Activated CD8-positive, alpha-beta memory T cell treated with anti-CD3 and anti-CD28 coated beads, Interleukin-2, amount 50 U/mL, for 24 hours (primary cell): ENCODE measurements around the gene GATA2.

Experiments
- DNase-seq: peaks from one replicate; pipeline ENCODE4 v3.0.0-alpha.2; 2020; ENCODE audit errors: extremely low read depth

GATA2 gene

DNA sequence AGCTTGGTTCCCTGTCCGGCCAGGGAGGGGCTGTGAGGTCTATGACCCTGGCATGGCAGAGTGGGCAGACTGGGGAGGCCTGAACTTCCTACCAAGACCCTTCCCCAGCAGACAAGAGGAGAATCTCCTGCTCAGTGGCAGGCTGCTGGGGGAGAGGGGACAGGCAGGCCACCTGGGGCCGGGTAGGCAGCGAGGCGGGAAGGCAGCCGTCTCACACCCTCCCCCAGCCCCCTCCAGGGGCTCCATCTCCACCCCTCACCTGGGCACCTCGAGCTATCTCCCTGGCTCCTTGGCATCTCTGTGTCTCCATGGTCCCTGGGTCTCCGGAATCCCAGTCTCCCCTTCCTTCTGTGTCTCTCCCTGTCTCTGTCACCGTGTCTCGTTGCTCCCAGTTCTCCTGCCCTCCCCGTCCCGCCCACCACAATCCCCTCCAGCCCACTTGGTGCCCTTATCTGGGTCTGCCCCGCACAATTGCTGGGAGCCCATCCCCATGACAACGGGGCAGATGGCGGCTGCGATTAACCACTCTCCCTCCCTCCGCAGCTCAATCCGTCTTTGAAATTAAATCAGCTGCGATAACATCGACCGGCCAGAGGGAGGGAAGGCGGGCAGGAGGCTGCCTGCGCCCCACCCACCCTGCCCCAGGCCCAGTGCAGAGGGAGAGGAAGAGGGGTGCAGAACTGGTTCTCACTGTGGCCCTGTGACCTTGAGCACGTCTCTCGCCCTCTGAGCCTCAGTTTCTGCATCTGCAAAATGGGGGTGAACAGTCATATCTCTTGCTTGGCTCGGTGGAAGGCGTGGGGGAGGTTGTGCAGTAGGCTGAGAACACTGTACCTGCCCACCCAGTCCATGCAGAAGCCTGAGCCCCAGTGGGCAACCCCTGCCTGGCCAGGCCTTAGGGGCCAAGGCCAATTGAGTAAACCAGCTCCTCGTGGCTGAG lies 36.0 kb downstream of the GATA2 start:
- DNase-seq = no peak

DNA sequence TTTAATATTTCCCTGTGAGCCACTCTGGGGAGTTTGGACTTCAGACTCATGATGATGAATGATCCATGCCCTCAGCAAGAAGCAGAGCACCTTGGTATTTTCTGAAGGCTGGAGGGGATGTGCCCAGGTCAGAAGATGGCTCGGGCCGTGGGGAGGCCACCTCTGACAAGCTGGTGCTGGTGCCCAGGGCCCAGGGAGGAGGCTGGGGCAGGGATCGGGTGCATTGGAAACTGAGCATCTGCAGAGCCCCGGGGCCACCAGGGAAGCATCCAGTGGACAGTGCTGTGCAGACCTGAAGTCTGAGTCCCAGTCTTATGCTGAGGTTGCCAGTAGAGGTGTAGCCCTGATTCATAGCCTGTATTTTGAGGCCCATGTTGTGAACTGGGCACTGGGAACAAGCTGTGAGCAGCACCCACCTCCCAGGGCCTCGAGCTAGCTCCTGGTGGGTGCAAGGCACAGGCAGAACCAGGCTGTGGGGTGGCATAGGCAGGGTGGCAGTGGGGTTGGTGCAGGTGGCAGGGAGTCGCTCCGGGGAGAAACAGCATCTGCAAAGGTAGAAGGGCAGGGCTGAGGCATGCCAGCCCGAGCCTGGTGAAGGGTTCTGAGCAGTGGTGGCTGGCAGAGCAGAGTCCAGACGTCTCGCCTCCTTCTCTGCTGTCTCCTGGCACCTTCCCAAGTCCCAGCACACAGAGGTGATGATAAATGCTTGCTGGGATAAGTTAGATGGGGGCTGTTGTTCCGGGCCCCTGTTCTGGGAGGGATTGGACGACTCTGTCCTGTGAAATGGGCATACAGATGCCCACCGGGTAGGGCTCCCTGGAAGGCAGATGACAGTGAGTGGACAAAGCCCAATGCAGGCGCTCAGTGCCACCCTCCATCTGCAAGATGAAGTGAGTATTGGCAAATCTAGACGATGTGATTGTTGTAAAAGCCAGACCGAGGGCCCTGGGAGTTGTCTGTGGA lies 36.9 kb downstream of the GATA2 start:
- no peak for DNase-seq

DNA sequence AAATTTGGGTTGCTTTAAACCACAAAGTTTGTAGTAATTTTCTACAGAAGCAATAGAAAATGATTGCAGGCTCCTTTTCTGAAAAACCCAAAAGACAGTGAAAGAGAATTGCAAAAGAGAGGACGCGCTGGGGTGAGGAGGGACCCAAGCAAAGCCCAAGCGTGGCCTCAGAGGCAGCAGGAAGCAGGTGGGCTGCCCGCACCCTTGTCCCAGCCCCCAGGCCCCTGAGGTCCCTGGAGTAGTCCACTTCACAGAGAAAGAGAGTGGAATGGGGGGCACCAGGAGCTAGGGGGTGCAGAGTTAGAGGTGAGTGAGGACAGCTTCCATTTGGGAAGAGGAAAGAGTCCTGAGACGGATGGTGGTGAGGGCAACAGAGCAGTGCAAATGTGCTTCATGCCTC lies 37.9 kb downstream of the GATA2 start:
- no peak for DNase-seq

DNA sequence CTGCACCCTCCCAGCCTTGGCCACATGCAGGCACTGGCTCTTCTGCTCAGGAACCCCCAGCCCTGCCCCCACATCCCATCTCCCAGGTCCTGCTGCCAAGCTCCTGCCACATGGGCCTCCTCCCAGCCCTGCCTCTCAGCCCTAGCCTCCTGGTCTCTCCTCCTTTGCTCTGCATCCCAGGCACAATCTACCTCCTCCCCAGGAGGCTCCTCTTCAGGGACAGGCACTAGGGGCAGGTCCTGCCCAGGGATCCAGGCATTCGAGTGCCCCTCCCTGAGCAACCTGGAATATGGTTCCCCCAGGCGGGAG lies 38.7 kb downstream of the GATA2 start:
- DNase-seq = no peak

DNA sequence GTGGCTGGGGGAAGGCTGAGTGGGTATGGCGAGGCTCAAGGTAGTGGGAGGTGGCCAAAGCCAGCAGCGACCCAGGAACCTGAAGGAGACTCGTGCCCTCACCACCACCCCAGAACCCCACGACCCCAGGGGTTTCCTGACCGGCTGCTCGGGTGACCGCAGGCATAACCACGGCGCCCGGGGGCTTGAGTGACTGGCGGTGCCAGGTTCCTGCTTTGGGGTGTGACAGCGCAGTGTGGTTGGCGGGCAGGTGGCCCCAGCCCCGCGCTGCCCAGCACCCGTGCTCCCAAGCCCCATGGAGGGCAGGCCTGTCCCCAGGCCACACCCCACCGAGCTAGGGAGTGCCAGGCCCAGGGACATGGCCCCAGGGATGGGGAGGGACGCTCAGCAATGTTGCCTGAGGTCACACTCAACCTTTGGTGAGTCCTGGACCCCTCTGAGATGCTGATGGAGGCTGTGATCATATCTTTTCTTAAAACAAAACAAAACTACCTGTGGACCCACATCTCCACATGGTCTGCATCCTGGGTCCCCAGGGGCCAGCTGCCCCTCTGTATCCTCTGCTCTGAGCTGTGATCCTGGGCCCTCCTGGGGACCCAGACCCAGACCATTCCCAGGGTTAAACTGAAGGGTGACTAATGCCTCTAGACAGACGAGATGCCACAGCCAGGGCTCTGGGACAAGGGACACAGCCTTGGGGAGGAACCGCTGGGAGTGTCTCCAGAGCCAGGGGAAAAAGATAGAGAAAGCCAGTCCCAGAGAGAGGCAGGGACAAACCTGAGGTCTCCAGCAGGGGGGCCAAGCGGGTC lies 39.3 kb downstream of the GATA2 start:
- no peak for DNase-seq

DNA sequence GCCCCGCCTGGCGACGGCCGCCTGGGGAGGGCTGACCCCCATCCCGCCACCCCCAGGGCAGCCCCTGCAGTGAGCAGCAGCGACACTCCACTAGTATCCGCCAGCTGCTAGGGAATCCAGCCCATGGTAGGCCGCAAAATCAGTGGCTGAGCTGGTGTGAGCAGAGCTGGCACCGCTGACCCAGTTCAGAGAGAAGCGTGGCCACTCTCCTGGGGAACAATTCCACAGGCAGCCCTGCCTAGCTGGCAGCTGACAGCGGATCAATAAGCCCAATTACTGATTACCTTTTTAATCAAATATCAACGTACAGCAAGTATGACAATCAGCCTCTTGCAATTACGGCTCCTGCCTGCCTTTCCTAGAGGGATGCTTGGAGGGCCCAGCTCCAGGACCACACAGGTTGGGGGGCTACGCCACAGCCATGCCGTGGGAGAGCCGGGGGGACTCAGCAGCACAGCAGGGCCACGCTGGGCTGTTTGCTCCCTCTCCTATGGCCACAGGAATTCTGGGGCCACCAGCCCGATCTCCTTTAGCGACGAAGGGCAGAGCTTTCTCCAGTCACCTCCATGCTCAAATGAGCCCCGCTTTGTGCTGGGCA lies 40.2 kb downstream of the GATA2 start:
- DNase-seq = no peak

DNA sequence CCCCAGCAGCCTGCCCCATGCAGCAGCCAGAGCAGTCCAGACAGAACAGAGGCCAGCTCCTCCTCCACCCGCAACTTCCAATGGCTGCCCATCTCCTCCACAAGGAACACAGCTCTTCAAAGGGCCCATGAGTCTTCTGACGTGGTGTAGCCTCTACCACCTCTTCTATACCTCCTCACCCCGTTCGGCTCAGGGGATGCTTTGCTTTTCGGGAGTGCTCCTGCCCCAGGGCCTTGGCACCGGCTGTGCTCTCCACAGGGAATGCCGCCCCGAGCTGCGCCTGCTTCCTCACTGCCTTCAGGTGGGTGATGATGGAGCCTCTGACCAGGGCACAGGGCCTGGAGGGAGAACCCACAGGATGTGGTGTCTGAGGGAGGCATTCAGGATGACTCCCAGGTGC lies 40.9 kb downstream of the GATA2 start:
- DNase-seq = no peak

DNA sequence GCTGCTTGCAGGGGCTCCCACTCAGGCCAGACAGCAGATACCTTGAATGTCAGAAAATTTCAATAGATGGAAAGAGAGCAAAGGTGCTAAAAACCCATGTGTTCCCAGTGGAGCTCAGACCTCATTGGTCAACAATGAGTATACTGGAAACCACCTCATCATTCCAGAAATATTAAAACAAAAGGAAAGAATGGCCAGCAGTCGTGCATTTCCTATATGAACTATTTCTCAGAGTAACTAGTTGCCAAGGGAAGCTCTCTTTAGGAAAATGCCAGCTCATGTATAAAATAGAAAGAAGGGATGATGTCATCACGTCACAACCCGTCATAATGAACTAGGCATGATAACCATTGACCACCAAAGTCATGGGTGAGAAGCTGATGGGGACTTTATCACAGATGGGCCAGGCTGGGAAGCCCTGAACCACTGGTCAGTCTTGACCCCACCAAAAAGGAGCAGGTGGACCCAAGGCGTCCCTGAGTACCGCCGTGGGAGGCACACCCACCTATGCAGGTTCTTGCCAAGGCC lies 43.8 kb downstream of the GATA2 start:
- DNase-seq = no peak

DNA sequence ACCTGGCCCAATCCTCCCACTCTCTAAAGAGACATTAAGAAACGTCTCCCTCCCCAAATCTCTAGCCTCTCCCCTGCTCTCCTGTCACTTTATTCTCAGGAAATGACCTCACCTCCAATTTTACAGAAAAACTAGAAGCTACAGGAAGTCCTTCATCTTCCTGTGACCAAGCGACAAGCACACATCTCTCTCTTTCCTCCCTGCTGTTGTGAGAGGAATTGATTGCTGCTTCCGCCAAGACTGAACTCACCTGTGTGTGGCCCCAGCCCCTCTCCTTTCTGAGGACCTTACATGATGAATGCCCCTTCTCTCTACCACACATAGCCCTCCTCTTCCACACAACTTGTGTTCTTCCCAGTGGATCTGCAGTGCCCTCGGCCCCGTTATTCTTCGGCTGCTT lies 44.5 kb downstream of the GATA2 start:
- no peak for DNase-seq

DNA sequence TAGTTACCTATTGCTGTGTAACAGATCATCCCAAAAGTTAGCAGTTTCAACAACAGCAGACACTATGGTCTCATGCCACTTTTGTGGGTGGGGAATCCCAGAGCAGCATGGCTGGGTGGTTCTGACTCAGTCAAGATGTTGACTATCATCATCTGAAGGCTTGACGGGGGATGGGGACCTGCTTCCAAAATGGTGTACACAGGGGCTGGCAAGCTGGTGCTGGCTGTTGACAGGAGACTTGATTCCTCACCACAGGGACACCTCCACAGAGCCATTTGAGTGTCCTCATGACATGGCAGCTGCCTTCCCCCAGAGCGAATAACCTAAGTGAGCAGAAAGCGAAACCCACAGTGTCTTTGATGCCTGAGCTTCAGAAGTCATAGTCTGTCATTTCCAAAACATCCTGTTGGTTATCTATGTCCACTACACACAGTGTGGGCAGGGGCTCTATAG lies 45.4 kb downstream of the GATA2 start:
- DNase-seq = peak; percentile 25

DNA sequence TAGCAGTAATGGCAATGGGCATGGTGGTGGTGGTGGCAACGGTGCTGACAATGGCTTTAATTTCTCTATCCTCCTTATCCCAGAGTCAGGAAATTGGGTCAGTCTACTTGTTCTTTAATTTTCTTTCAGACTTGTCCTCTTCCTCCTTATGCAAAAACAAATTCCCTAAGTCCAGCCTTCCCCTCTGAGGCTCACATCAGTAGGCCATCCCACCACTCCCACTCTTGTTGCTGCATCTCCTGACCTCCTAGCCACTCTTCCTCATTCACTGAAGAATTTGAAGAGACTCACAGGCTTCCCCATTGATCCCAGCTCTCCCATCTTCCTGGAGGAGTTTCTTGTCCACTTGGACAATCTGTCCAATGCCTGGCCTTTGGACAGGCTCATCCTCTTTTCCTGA lies 46.2 kb downstream of the GATA2 start:
- no peak for DNase-seq

DNA sequence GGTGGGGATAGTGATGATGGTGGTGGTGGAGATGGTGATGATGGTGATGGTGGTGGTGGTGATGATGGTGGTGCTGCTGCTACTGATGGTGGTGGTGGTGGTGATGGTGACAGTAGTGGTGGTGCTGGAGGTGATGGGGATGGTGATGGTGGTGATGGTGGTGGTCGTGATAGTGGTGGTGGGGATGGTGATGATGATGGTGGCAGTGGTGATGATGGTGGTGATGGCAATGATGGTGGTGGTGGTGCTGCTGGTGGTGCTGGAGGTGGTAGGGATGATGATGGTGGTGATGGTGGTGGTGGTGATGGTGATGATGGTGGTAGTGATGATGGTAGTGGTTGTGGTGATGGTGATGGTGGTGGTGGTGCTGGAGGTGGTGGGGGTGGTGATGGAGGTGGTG lies 47.6 kb downstream of the GATA2 start:
- no peak for DNase-seq

DNA sequence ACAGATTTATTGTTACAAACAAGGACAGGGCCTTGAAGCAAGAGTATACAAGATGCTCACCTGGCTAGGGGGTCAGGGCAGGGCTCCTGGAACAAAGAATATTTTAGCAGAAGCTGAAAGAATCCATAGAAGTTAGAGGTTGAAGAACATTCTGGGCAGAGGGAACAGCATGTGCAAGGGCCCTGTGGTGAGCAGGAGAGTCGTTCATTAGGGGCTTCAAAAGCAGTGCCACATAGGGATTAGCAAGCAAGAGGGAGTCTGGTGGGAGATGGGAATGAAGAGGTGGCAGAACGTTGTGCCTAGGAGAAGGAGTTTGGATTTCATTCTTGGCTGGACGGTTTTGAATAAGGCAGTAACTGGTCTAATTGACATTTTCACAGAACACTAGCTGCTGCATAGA lies 49.2 kb downstream of the GATA2 start:
- DNase-seq = no peak

DNA sequence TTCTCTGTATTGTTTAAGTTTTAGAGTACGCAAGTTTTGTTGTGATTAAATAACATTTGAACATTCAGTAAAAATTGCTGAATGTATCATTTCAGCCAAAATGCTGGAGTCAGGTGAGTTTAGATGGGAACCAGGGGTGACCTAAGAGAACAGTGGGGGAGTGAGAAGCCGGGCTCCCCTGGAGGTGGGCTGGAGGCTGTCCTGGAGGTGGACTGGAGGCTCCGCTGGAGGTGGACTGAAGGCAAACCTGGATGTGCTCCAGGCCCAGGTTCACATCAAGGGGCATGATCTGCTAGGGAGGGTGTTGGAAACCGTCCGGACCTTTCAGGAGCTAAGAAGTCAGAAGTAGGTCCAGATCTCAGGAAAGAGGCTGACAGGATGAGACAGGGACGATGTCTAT lies 50.1 kb downstream of the GATA2 start:
- DNase-seq = no peak

DNA sequence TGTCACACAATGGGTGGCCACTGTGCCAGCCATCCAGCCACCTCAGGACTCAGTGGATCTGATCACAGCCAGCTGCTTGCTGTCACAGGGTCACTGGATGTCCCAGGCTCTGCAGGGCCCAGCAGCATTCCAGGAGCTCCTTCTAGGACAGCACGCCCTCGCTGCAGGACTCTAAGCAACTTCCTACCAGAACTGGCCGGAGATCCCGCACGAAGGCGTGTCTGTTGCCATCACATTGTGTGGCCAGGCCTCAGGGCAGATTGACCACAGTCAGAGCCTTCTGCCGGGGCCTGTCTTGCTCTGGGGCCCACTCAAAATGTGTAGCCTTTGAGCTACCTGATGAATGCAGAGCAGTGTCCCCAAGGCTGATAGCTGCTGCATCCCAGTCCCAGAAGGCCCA lies 50.9 kb downstream of the GATA2 start:
- DNase-seq = no peak

DNA sequence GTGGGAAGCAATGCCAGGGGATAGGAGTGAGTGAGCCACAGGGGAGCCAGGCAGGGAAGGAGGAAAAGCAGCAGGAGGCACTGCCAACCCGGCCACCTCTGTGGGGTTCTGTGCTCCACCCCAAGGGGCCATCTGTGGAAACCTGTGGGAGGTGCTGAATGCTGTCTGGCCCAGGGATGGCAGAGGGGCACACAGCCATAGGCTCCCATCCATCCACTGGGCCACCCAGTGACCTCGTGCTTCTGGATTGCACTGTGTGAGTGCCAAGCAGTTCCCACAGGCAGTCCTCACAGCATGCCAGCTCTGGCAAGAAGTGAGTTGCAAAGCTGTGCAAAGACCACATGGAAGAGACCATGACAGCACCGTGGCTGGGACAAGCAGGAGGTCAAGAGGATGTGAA lies 53.8 kb downstream of the GATA2 start:
- DNase-seq = no peak

DNA sequence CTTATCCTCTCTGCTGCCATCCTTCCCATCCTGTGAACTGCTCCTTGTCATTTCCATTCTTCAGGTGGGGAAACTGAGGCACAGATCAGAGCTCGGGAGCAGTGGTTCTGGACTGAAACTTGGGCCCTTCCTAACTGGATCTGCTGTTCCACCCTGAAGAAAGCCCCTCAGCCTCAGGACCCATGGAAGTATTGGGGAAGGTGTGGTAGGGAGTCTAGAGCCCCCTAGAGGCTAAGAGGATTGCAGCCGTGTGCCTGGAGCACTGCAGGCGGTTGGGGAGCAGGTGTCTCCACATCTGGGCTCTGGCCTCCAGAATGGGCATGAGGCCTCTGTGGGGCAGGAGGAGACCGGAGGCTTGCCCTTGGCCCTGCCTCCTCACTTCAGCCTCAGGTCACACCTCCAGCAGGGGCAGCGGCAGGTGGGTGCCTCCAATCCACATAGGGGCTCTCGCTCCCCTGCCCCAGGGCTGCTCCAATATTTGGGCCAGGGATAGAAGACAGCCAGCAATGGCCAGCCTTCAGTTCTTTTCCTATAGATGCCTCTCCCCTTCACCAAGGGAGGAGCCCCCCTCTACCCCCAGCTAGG lies 54.4 kb downstream of the GATA2 start:
- DNase-seq = no peak

DNA sequence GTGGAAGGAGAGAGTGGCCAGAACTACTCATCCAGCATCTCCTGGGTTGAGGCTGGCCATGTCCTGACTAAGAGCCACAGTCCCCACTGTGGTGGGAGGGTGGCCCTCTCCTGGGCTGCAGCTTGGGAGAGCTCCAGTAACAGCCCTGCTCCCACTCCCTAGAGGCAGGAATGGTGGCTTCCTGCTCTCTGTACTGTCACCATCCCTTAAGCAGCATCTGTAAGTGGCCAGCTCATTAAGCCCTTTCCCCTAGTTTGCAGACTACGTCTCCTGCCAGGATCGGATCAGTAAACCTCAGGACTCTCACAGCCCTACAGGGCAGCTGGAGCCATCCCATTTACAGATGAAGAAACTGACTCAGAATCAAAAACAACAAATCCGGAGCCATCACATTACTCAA lies 56.8 kb downstream of the GATA2 start:
- no peak for DNase-seq

DNA sequence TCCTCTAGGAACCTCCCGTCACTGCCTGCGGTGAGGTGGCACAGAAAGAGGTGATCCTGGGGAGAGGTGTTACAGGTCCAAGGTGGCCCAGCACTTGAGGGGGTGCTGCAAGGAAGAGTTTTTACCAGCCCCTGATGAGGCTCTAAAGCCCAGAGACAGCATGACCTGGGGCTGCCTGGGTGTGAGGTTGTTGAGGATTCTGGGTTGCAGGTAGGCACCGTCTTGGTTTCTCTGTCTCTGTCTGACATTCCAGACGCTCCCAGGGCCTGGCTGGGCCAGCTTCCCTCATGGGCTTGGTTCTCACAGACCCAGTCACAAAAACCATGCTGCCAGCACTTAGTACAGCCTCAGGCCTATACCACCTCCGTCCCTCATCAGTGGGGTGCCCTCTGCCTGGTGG lies 57.4 kb downstream of the GATA2 start:
- DNase-seq = no peak

DNA sequence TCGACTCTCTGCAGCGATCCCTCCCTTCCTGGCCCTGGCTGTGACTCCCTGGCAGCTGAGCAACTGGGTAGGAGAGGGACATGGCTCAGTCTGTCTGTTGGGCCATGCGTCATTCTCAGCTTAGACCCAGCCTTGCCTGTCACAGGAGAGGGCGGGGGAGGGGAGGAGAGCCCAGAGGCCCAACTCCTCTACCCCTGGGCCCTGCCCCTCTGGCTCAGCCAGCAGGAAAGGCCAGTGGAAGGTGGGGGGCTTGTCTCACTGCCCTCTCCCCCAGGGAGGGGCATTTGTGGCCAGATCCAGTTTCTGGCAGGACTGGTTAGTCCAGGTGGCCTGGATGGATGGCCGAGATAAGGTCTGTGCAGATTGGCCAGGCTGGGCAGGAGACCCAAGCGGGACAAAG lies 57.9 kb downstream of the GATA2 start:
- no peak for DNase-seq

DNA sequence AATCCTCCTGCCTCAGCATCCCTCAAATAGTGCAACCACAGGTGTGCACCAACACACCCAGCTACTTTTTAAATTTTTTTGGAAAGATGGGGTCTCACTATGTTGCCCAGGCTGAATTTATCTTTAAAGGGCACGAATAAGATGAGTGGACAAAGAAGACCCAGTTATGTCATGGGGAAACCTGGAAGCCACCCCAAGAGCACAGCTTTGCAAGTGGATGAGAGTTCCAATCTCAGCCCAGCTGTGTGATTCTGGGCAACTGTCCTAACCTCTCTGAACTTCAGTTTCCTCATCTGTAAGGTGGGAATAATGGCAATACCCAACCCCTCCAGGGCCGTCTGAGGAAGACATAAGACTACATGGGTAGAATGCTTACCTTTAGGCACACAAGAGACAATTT lies 58.5 kb downstream of the GATA2 start:
- no peak for DNase-seq
